DND-41 (cell line): Measurements from ENCODE around the gene PRRT1B.

ENCODE experiments used
- CTCF ChIP-seq: IDR thresholded peaks from 2 replicates; pipeline ENCODE4 v1.5.1; 2012; ENCODE audit warnings: borderline replicate concordance, low read length, moderate library complexity, mild to moderate bottlenecking; ENCODE audit not compliant: poor library complexity, severe bottlenecking; ENCODE audit errors: extremely low read depth
- EZH2 ChIP-seq: IDR thresholded peaks from 3 replicates; pipeline ENCODE4 v1.6.1; 2012; ENCODE audit warnings: borderline replicate concordance, low read depth, mild to moderate bottlenecking, moderate library complexity, low read length, inconsistent platforms; ENCODE audit not compliant: severe bottlenecking

- TF ChIP-seq EZH2 (no peak), CTCF (no peak)
These were observed 46.0 kb upstream of the PRRT1B start for GRCh38 chr9:131499254-131499767.
